ENCODE results near the gene CHCHD6.

Gene CHCHD6

DNA sequence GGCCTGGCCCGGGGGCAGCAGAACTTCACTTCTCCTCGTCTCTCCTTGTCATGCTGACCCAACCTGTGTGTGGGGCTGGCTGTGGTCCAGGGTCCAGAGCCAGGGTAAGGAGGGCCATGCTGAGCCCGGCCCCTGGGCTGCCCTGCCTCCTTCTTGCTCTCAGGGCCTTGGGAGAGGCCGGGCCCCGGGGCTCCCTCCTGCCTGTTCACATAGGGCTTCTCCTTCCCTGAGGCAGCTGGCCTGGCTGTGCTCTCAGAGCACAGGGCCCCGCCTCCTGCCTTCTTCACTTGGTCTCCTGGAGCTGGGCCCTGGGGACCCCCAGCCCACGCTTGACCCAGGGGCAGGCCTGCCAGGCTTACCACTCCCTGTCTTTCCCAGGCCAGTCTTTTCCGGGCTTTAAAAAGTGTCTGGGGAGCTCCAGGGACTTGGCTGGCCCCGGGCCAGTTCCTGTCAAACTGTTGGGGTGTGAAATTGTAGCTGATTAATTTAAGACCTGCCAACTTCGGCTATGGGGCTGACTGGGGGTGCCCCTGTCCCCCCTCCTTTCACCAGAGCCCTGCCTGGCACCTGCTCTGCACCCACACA lies 290.7 kb downstream of the CHCHD6 start:
- Histone ChIP-seq H3K27me3 (ENCODE audit: control insufficient read depth, insufficient read depth, low read length) (no peaks in the 10 kb centered on the region), H3K4me3 (ENCODE audit: low read length) (no peak overlapping the region), H3K36me3 (ENCODE audit: control insufficient read depth, insufficient read depth, low read length) (no peaks in the 10 kb centered on the region), H3K9ac (ENCODE audit: low read length) (no peak overlapping the region), H3K9me3 (ENCODE audit: control insufficient read depth, low read length) (no peaks in the 10 kb centered on the region), H3K4me1 (ENCODE audit: control insufficient read depth, insufficient read depth, low read length) (peaks cover 19% of the 10 kb centered on the region)

DNA sequence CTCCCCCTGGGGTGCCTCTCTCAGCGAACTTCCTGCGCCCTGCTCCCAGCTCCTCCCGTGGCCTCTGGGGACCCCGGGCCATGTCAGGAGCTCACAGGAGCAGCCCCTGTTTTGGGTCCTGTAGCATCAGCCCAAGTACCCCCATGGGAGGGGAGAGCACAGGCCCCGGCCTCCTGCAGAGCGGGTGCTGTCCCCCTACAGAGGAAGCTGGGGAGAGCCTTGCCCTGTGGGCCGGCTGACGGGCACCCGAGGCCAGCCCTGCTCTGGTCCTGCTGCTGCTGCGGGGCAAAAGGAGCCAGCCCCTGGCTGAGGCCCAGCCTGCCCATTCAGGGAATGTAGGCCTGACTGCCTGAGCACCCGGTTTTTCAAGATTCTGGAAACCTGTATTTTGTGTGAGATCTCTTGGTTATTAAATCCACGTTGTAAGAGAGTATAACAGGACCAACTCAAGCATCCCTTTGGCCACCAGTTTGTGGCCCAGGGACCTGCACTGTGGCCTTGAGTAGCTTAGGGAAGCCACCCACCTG lies 291.3 kb downstream of the CHCHD6 start:
- no peak overlapping the region for H3K4me3 ChIP-seq (ENCODE audit: low read length)
- H3K4me1 ChIP-seq (ENCODE audit: control insufficient read depth, insufficient read depth, low read length): peaks cover 19% of the 10 kb centered on the region
- H3K9me3 ChIP-seq (ENCODE audit: control insufficient read depth, low read length): no peaks in the 10 kb centered on the region
- no peaks in the 10 kb centered on the region for H3K27me3 ChIP-seq (ENCODE audit: control insufficient read depth, insufficient read depth, low read length)
- H3K36me3 ChIP-seq (ENCODE audit: control insufficient read depth, insufficient read depth, low read length): no peaks in the 10 kb centered on the region
- H3K9ac ChIP-seq (ENCODE audit: low read length): no peak overlapping the region

DNA sequence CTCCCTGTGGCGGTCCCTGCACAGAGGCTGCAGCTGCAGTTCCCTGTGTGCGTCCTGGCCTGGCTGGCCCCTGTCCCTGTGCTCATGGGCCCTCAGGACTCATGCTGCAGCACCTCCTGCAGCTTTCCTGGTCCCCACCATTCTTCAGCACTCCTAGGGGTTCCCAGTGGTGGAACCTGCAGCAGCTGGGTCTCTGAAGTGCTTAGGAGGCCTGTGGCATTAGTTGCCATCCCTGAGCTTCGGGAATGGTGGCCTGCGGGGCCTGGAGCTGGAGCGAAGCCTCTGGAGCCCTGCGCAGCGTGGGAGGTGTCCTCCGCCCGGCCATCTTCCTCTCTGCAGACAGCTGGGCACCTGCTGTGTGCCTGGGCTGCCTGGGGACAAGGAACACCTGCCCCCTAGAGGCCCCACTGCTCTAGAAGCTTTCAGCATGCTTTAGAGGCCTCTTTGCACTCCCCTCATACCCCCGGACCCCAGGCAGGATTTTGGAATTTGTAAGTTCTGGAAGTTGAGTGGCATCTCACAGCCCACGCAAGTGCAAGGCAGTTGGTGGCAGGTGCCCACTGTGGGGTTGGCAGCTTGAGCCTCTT lies 292.0 kb downstream of the CHCHD6 start:
- no peak overlapping the region for H3K9ac ChIP-seq (ENCODE audit: low read length)

DNA sequence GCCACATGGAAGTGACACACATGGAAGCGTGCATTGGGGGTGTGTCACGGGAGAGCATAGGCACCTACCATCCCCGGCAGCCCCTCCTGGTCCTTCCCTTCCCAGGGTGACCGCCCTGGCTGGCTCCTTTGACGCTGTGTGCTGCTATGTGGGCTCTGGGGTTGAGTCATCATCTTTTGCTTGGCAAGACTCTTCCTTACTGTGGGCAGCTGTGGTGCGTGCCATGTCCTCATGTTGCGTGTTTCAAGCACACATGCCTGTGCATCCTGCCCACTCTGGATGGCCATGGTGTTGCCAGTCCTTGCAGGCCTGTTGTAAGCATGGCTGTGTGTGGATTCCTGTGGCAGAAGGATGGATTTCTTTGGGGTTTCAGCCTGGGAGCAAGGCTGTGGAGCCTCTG lies 292.9 kb downstream of the CHCHD6 start:
- H3K27me3 ChIP-seq (ENCODE audit: control insufficient read depth, insufficient read depth, low read length): no peaks in the 10 kb centered on the region
- H3K36me3 ChIP-seq (ENCODE audit: control insufficient read depth, insufficient read depth, low read length): no peaks in the 10 kb centered on the region
- no peak overlapping the region for H3K9ac ChIP-seq (ENCODE audit: low read length)
- no peaks in the 10 kb centered on the region for H3K9me3 ChIP-seq (ENCODE audit: control insufficient read depth, low read length)
- no peak overlapping the region for H3K4me3 ChIP-seq (ENCODE audit: low read length)
- H3K4me1 ChIP-seq (ENCODE audit: control insufficient read depth, insufficient read depth, low read length): peaks cover 23% of the 10 kb centered on the region

More for the DNA sequence above, 292.0 kb downstream of the CHCHD6 start:
- H3K4me1 ChIP-seq (ENCODE audit: control insufficient read depth, insufficient read depth, low read length): peaks cover 19% of the 10 kb centered on the region
- no peak overlapping the region for H3K4me3 ChIP-seq (ENCODE audit: low read length)
- no peaks in the 10 kb centered on the region for H3K9me3 ChIP-seq (ENCODE audit: control insufficient read depth, low read length)
- H3K36me3 ChIP-seq (ENCODE audit: control insufficient read depth, insufficient read depth, low read length): no peaks in the 10 kb centered on the region
- H3K27me3 ChIP-seq (ENCODE audit: control insufficient read depth, insufficient read depth, low read length): no peaks in the 10 kb centered on the region

DNA sequence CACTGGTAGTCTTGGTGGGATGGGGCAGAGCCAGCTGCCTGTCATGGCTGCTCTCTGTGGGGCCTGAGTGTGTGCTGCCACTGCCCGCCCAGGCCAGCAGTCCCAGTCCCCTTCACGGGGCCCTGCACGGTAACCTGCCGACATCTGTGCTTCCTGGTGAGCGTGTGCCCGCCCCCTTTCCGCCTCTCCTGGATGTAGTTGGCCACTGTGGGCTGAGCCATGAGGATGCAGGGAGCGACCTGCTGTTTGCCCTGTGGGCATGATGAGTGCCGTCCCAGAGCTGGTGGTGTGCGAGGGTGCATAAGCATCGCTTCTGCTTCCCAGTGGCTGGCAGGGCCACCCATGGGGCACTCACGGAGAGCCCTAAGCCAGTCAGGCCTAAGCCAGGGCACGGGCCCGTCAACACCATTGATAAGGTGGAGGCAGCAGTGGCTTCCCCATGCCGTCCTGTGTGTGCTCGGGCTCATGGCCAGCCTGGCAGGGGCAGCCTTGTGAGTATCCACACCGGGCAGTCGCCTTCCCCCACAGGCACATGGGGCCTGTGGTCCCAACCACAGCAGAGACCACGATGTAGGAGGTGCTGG lies 293.5 kb downstream of the CHCHD6 start:
- no peaks in the 10 kb centered on the region for H3K27me3 ChIP-seq (ENCODE audit: control insufficient read depth, insufficient read depth, low read length)
- H3K4me1 ChIP-seq (ENCODE audit: control insufficient read depth, insufficient read depth, low read length): peaks cover 29% of the 10 kb centered on the region
- no peak overlapping the region for H3K9ac ChIP-seq (ENCODE audit: low read length)
- H3K36me3 ChIP-seq (ENCODE audit: control insufficient read depth, insufficient read depth, low read length): no peaks in the 10 kb centered on the region
- no peaks in the 10 kb centered on the region for H3K9me3 ChIP-seq (ENCODE audit: control insufficient read depth, low read length)
- H3K4me3 ChIP-seq (ENCODE audit: low read length): no peak overlapping the region

DNA sequence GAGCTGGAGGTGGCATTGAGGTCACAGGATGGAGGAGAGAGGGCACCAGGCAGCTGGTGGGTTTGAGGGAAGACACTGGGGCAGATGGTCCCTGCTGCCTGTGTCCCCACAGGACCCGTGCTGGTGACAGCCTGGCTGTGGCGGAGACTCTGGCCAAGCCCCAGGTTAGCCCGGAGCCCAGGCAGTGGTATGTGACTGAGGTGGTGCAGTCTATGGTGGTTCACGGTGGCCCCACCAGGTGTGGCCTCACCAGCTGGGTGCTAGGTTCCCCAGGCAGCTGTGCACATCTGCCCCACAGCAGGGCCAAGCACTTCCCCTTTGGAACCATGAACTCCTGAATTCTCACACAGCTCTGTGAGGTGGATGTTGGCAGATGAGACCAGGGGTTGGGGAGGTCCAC lies 294.3 kb downstream of the CHCHD6 start:
- H3K36me3 ChIP-seq (ENCODE audit: control insufficient read depth, insufficient read depth, low read length): no peaks in the 10 kb centered on the region
- no peak overlapping the region for H3K4me3 ChIP-seq (ENCODE audit: low read length)
- H3K9ac ChIP-seq (ENCODE audit: low read length): peak overlapping the region; percentile 39
- H3K27me3 ChIP-seq (ENCODE audit: control insufficient read depth, insufficient read depth, low read length): no peaks in the 10 kb centered on the region
- H3K9me3 ChIP-seq (ENCODE audit: control insufficient read depth, low read length): no peaks in the 10 kb centered on the region
- H3K4me1 ChIP-seq (ENCODE audit: control insufficient read depth, insufficient read depth, low read length): peaks cover 32% of the 10 kb centered on the region

DNA sequence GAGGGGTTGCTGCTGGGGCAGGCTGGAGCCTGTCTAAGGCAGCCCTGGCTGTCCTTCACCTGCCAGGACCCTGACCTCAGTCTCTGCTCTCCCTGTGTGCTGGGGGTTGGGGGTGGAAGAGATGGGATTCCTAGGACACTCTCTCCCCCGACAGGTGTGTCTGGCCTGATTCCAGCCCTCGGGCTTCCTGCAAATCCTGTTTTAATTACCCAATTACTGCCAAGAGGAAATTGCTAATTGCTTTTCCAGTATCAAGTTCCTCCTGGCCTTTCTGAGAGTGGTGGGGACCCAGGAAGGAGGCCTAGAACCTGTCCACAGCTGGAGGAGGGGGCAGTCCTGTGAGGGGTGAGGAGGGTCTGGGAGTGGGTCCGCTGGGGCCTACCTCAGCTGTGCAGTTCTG lies 294.7 kb downstream of the CHCHD6 start:
- no peaks in the 10 kb centered on the region for H3K36me3 ChIP-seq (ENCODE audit: control insufficient read depth, insufficient read depth, low read length)
- H3K9ac ChIP-seq (ENCODE audit: low read length): peak overlapping the region; percentile 39
- no peaks in the 10 kb centered on the region for H3K9me3 ChIP-seq (ENCODE audit: control insufficient read depth, low read length)
- H3K4me3 ChIP-seq (ENCODE audit: low read length): no peak overlapping the region
- peaks cover 32% of the 10 kb centered on the region for H3K4me1 ChIP-seq (ENCODE audit: control insufficient read depth, insufficient read depth, low read length)
- no peaks in the 10 kb centered on the region for H3K27me3 ChIP-seq (ENCODE audit: control insufficient read depth, insufficient read depth, low read length)

DNA sequence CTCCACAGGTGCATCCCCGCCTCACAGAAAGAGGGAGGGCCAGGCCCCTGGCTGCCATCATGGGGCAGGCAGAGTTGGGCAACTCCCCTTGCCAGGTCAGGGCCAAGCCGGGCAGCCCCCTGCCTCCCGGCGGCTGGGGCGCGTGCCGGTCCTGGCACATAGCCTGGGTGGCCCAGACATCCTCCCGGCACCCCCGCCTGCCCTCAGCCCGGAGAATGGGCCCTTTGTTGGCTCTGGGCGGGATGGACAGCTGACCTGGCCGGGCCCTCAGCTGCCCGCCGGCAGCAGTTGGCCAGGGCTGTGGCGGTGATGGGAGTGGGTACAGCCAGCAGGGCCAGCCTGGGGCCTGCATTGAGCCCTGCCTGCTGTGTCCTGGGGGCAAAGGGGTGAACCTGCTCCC lies 295.3 kb downstream of the CHCHD6 start:
- H3K9me3 ChIP-seq (ENCODE audit: control insufficient read depth, low read length): no peaks in the 10 kb centered on the region
- H3K9ac ChIP-seq (ENCODE audit: low read length): no peak overlapping the region
- no peak overlapping the region for H3K4me3 ChIP-seq (ENCODE audit: low read length)
- H3K36me3 ChIP-seq (ENCODE audit: control insufficient read depth, insufficient read depth, low read length): no peaks in the 10 kb centered on the region
- H3K27me3 ChIP-seq (ENCODE audit: control insufficient read depth, insufficient read depth, low read length): no peaks in the 10 kb centered on the region
- peaks cover 32% of the 10 kb centered on the region for H3K4me1 ChIP-seq (ENCODE audit: control insufficient read depth, insufficient read depth, low read length)

DNA sequence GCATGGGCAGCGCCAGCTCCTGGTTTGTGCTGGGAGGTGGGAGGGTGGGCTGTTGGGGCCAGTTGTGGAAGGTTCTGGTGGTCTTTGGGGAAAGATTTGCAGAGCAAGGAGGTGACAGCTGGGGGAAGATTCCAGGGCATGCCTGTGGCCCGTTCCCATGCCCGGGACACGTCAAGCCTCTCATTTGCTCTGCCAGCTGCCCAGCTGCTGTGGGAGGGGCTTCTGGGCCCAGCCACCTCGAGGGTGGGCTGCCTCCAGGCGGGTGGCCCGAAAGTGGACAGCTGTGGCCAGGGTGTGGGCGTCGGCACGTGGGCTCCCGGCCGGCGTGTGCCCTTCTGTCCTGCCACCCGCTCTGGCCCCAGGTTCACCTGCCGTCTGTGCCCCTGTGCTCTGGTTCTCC lies 296.1 kb downstream of the CHCHD6 start:
- Histone ChIP-seq H3K36me3 (ENCODE audit: control insufficient read depth, insufficient read depth, low read length) (no peaks in the 10 kb centered on the region), H3K9ac (ENCODE audit: low read length) (no peak overlapping the region), H3K4me3 (ENCODE audit: low read length) (no peak overlapping the region), H3K4me1 (ENCODE audit: control insufficient read depth, insufficient read depth, low read length) (peaks cover 25% of the 10 kb centered on the region), H3K9me3 (ENCODE audit: control insufficient read depth, low read length) (no peaks in the 10 kb centered on the region), H3K27me3 (ENCODE audit: control insufficient read depth, insufficient read depth, low read length) (no peaks in the 10 kb centered on the region)

DNA sequence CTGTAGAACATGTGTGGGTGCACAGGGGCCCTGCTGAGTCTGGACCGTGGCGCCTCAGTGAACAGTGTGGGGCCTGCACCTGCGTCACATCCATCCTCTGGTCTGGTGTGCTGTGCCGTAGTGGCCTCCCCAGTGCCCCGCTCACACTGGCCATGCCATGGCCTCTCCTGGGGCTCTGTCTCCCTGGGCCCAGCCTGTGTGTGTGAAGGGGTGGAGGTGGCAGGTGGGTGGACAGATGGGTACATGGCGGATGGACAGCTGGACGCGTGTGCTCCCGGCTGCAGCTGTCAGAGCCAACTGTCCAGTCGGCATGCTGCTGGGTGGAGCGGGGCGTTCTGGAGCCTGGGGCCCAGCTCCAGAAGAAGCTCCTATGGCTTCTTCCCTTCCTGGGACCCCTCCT lies 296.7 kb downstream of the CHCHD6 start:
- no peak overlapping the region for H3K4me3 ChIP-seq (ENCODE audit: low read length)
- H3K36me3 ChIP-seq (ENCODE audit: control insufficient read depth, insufficient read depth, low read length): no peaks in the 10 kb centered on the region
- no peaks in the 10 kb centered on the region for H3K9me3 ChIP-seq (ENCODE audit: control insufficient read depth, low read length)
- H3K9ac ChIP-seq (ENCODE audit: low read length): no peak overlapping the region
- H3K27me3 ChIP-seq (ENCODE audit: control insufficient read depth, insufficient read depth, low read length): no peaks in the 10 kb centered on the region
- H3K4me1 ChIP-seq (ENCODE audit: control insufficient read depth, insufficient read depth, low read length): peaks cover 25% of the 10 kb centered on the region

DNA sequence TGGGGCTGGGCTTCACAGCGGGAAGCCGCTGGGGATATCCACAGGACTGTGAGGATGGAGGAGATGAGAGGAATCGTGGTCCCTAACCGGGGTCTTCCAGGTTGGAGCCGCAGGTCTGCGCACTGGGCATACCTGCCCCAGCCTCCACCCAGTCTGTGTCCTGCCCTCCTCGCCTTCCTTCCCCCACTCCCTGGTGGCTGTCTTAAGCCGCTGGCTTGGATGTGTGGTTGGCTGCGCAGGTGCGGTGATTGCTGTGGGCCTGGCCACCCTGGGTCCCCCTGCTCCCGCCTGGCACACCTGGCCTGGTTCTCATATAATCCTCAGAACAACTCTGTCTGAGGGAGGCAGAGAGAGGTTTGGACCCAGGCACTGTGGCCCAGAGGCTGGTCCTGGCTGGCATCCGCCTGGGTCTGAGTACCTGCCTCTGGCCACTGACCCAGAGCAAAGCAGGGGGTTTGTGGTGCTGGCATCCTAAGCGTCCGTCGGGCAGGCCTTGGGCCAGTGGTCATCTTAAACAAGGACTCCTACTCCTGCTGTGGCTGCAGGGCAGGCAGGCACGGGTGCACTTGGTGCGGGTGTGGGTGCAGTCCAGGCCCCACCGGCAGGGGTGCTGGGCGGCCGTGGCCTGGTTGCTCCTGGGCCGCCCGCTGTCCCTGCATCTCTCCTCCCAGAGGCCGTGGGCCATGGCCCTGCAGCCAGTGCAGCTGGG lies 297.6 kb downstream of the CHCHD6 start:
- Histone ChIP-seq H3K4me3 (ENCODE audit: low read length) (no peak overlapping the region), H3K36me3 (ENCODE audit: control insufficient read depth, insufficient read depth, low read length) (no peaks in the 10 kb centered on the region), H3K9ac (ENCODE audit: low read length) (no peak overlapping the region), H3K9me3 (ENCODE audit: control insufficient read depth, low read length) (no peaks in the 10 kb centered on the region), H3K27me3 (ENCODE audit: control insufficient read depth, insufficient read depth, low read length) (no peaks in the 10 kb centered on the region), H3K4me1 (ENCODE audit: control insufficient read depth, insufficient read depth, low read length) (peaks cover 26% of the 10 kb centered on the region)

Measured in mucosa of stomach (tissue), 1 donor.